Panc1 (cell line): ENCODE data around the gene CDC26. TPM values are rescaled to one million over a fixed set of nuclear protein-coding genes. Genes with fewer than 3 reads are reported as not detected.

Experiments used
- ATAC-seq: fragments of 200-7000 bp; cut with Tn5 transposase; 2 replicates; pipeline ENCODE4 v1.9.1; 2020; ENCODE audit warnings: mild to moderate bottlenecking, moderate library complexity
- BruUV-seq: library from RNA; stranded (reverse); fragments of 400-500 nt; replicated peaks from 2 replicates; lab custom pipeline; 2021; lab: Mats Ljungman, UMichigan
- CTCF ChIA-PET: fragments of 300-600 bp; sonication (Branson Sonifier 250); formaldehyde crosslinking; loops from one replicate; lab custom pipeline; 2022; ENCODE audit warnings: antibody characterized with exemption; lab: Charles Lee
- POLR2A ChIA-PET: fragments of 300-600 bp; sonication (Branson Sonifier 250); formaldehyde crosslinking; loops from one replicate; lab custom pipeline; 2022; ENCODE audit warnings: antibody characterized with exemption; lab: Charles Lee
- DNase-seq: peaks from one replicate; pipeline ENCODE4 v3.0.0-alpha.2; 2010; ENCODE audit warnings: low read depth, low spot score
- H3K27ac ChIP-seq: 2 replicates; pipeline ENCODE4 v1.5.1; 2011; ENCODE audit warnings: mild to moderate bottlenecking, low read length, inconsistent platforms
- H3K27me3 ChIP-seq: fragments of 200-500 bp; sonication (Bioruptor generic); 2 replicates; pipeline ENCODE4 v1.6.0; 2014; ENCODE audit warnings: low read length, inconsistent platforms; ENCODE audit not compliant: control insufficient read depth, insufficient read depth
- H3K36me3 ChIP-seq: fragments of 200-500 bp; sonication (Bioruptor generic); 2 replicates; pipeline ENCODE4 v1.5.1; 2014; ENCODE audit warnings: inconsistent platforms, mild to moderate bottlenecking, low read length, moderate library complexity; ENCODE audit not compliant: control insufficient read depth, insufficient read depth
- H3K4me1 ChIP-seq: 2 replicates; pipeline ENCODE4 v1.5.1; 2011; ENCODE audit warnings: inconsistent platforms, mild to moderate bottlenecking, low read length, moderate library complexity; ENCODE audit not compliant: control insufficient read depth, insufficient read depth
- H3K4me3 ChIP-seq, 2 experiments: 2 replicates each; pipeline ENCODE4 v1.5.1; 2011 to 2012; ENCODE audit warnings: low read depth in 2 of 2, low read length in 2 of 2, mild to moderate bottlenecking in 2 of 2, inconsistent platforms in 1 of 2, moderate library complexity in 1 of 2
- H3K9me3 ChIP-seq: fragments of 200-500 bp; sonication (Bioruptor generic); 2 replicates; pipeline ENCODE4 v1.5.1; 2014; ENCODE audit warnings: low read depth, mild to moderate bottlenecking, inconsistent platforms, low read length, moderate library complexity; ENCODE audit not compliant: control insufficient read depth, insufficient read depth
- POLR2AphosphoS5 ChIP-seq: IDR thresholded peaks from 2 replicates; pipeline ENCODE4 v1.6.1; 2012; ENCODE audit warnings: mild to moderate bottlenecking, low read depth, low read length, moderate library complexity
- SIN3A ChIP-seq: IDR thresholded peaks from 2 replicates; pipeline ENCODE4 v1.6.1; 2012; ENCODE audit warnings: low read depth, mild to moderate bottlenecking, low read length, moderate library complexity, borderline replicate concordance; ENCODE audit not compliant: insufficient read depth
- TCF7L2 ChIP-seq: IDR thresholded peaks from 2 replicates; pipeline ENCODE4 v1.6.1; 2011; ENCODE audit warnings: mild to moderate bottlenecking, low read depth, low read length, inconsistent platforms
- in situ Hi-C: cut with HindIII; loops from 2 replicates; pipeline ENCODE4 v1.10.0; 2016; ENCODE audit warnings: low sequenced_read_pairs, low pct_unique_long_range_greater_than_20kb
- intact Hi-C: fragments of 100-400 bp; cut with micrococcal nuclease; formaldehyde crosslinking; loops from one replicate; pipeline ENCODE4 v1.10.0; 2022; ENCODE audit not compliant: unreplicated experiment
- total RNA-seq: library from RNA; stranded (reverse); gene quantifications from one replicate; pipeline ENCODE4 v1.2.1, GENCODE V29; 2021; ENCODE audit not compliant: unreplicated experiment
- TF ChIP-seq, protein P1 (sequence below): fragments of 450-650 bp; IDR thresholded peaks from 2 replicates; pipeline ENCODE4 v1.5.1; 2017; ENCODE audit warnings: mild to moderate bottlenecking
- TF ChIP-seq, protein P2 (sequence below), 2 experiments: IDR thresholded peaks; 2 replicates each; pipeline ENCODE4 v1.6.1; 2011 to 2012; ENCODE audit warnings: low read depth in 2 of 2, control low read depth in 1 of 2, low read length in 1 of 2, mild to moderate bottlenecking in 1 of 2, moderate library complexity in 1 of 2; ENCODE audit not compliant: insufficient read depth in 1 of 2

The CDC26 gene
- total RNA-seq, 1 experiment from 2014 or later: 19.4 TPM

DNA sequence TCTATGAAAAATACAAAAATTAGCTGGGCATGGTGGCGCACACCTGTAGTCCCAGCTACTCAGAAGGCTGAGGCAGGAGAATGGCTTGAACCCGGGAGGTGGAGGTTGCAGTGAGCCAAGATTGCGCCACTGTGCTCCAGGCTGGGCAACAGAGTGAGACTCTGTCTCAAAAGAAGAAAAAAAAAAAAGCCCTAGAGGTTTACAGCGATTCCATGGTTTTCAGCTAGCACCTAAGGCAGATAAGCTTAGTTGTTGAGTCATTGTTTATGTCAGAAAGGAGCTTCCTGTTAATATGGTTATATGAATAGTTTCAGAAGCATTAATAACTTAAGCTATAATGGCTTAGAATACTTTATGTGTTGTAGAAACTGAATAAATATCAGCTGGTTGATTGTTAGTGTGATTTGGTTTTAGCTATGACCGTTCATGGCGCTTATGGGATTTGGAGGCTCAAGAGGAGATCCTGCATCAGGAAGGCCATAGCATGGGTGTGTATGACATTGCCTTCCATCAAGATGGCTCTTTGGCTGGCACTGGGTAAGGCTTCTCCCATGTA, 14.8 kb upstream of the CDC26 start:
- DNase-seq: no peak
- no TSS peak for BruUV-seq
- H3K27me3 ChIP-seq: no peaks in the 10 kb centered on the region
- intact Hi-C loops: no loop called here
- no peaks in the 10 kb centered on the region for H3K9me3 ChIP-seq
- no peak for ATAC-seq
- ChIA-PET CTCF (no interaction called here), POLR2A (no interaction called here)
- no peak overlapping the region for H3K27ac ChIP-seq
- no peaks in the 10 kb centered on the region for H3K4me1 ChIP-seq
- peaks cover 23% of the 10 kb centered on the region for H3K36me3 ChIP-seq
- H3K4me3 ChIP-seq: no peak overlapping the region
- in situ Hi-C loops: no loop called here
- TF ChIP-seq, protein P1, sequence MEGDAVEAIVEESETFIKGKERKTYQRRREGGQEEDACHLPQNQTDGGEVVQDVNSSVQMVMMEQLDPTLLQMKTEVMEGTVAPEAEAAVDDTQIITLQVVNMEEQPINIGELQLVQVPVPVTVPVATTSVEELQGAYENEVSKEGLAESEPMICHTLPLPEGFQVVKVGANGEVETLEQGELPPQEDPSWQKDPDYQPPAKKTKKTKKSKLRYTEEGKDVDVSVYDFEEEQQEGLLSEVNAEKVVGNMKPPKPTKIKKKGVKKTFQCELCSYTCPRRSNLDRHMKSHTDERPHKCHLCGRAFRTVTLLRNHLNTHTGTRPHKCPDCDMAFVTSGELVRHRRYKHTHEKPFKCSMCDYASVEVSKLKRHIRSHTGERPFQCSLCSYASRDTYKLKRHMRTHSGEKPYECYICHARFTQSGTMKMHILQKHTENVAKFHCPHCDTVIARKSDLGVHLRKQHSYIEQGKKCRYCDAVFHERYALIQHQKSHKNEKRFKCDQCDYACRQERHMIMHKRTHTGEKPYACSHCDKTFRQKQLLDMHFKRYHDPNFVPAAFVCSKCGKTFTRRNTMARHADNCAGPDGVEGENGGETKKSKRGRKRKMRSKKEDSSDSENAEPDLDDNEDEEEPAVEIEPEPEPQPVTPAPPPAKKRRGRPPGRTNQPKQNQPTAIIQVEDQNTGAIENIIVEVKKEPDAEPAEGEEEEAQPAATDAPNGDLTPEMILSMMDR: no peak
- TF ChIP-seq POLR2AphosphoS5 (no peak), TCF7L2 (no peak)

GRCh38 chr9:113289091-113289490, 13.7 kb upstream of the CDC26 start:
- CTCF ChIA-PET: no interaction called here
- intact Hi-C loops (no loop called here), in situ Hi-C loops (no loop called here)
- Histone ChIP-seq H3K9me3 (no peaks in the 10 kb centered on the region), H3K36me3 (peaks cover 27% of the 10 kb centered on the region), H3K27ac (no peak overlapping the region), H3K4me3 (no peak overlapping the region), H3K27me3 (no peaks in the 10 kb centered on the region), H3K4me1 (no peaks in the 10 kb centered on the region)
- DNase-seq: no peak
- no TSS peak for BruUV-seq
- POLR2A ChIA-PET: no interaction called here
- TF ChIP-seq TCF7L2 (no peak), POLR2AphosphoS5 (no peak), SIN3A (no peak)
- TF ChIP-seq, protein P2, sequence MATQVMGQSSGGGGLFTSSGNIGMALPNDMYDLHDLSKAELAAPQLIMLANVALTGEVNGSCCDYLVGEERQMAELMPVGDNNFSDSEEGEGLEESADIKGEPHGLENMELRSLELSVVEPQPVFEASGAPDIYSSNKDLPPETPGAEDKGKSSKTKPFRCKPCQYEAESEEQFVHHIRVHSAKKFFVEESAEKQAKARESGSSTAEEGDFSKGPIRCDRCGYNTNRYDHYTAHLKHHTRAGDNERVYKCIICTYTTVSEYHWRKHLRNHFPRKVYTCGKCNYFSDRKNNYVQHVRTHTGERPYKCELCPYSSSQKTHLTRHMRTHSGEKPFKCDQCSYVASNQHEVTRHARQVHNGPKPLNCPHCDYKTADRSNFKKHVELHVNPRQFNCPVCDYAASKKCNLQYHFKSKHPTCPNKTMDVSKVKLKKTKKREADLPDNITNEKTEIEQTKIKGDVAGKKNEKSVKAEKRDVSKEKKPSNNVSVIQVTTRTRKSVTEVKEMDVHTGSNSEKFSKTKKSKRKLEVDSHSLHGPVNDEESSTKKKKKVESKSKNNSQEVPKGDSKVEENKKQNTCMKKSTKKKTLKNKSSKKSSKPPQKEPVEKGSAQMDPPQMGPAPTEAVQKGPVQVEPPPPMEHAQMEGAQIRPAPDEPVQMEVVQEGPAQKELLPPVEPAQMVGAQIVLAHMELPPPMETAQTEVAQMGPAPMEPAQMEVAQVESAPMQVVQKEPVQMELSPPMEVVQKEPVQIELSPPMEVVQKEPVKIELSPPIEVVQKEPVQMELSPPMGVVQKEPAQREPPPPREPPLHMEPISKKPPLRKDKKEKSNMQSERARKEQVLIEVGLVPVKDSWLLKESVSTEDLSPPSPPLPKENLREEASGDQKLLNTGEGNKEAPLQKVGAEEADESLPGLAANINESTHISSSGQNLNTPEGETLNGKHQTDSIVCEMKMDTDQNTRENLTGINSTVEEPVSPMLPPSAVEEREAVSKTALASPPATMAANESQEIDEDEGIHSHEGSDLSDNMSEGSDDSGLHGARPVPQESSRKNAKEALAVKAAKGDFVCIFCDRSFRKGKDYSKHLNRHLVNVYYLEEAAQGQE (IDR thresholded peaks at IDR 0.05; ENCODE audit: insufficient read depth in 1 of 2, low read depth in 2 of 2, low read length in 1 of 2): no peak
- TF ChIP-seq, protein P1: no peak
- no peak for ATAC-seq
